H1 (cell line): Measurements from ENCODE around the gene DCLK1. TPM values are rescaled to one million over a fixed set of nuclear protein-coding genes. Genes with fewer than 3 reads are reported as not detected.

Experiments
- CTCF ChIA-PET: fragments of 300-600 bp; sonication (Branson Sonifier 250); formaldehyde crosslinking; loops from one replicate; lab custom pipeline; 2021; ENCODE audit not compliant: partially characterized antibody; lab: Charles Lee
- POLR2A ChIA-PET: fragments of 300-600 bp; sonication (Branson Sonifier 250); formaldehyde crosslinking; loops from one replicate; lab custom pipeline; 2021; ENCODE audit warnings: inconsistent platforms; ENCODE audit not compliant: partially characterized antibody; lab: Charles Lee
- DNase-seq, 2 experiments: peaks; one replicate each; pipeline versions ENCODE4 v3.0.0 to v3.0.0-alpha.2; 2010 to 2022; ENCODE audit warnings: low spot score in 2 of 2, low read depth in 1 of 2, mixed read lengths in 1 of 2
- FAIRE-seq: peaks from 2 replicates; lab custom pipeline; 2011; peaks lifted over from hg19 to GRCh38; lab: Jason Lieb, UNC
- H2AFZ ChIP-seq: 2 replicates; pipeline ENCODE4 v1.8.1; 2012; ENCODE audit warnings: low read length, inconsistent platforms
- H2AK5ac ChIP-seq: 2 replicates; pipeline ENCODE4 v1.6.1; 2013; ENCODE audit warnings: low read depth, low read length
- H2BK120ac ChIP-seq: replicated peaks from 2 replicates; pipeline ENCODE3; 2013; ENCODE audit warnings: low read depth, low read length, inconsistent platforms
- H2BK12ac ChIP-seq: 2 replicates; pipeline ENCODE4 v1.6.1; 2013; ENCODE audit warnings: low read depth, low read length
- H2BK15ac ChIP-seq: 2 replicates; pipeline ENCODE4 v1.6.1; 2013; ENCODE audit warnings: low read length
- H2BK20ac ChIP-seq: 2 replicates; pipeline ENCODE4 v1.6.1; 2013; ENCODE audit warnings: low read length
- H2BK5ac ChIP-seq: 2 replicates; pipeline ENCODE4 v1.6.1; 2013; ENCODE audit warnings: low read depth, low read length
- H3K14ac ChIP-seq: 2 replicates; pipeline ENCODE4 v1.6.1; 2013; ENCODE audit warnings: inconsistent platforms; ENCODE audit not compliant: insufficient read length
- H3K18ac ChIP-seq: 2 replicates; pipeline ENCODE4 v1.6.1; 2013; ENCODE audit warnings: low read length; ENCODE audit errors: extremely low read depth
- H3K23ac ChIP-seq: 2 replicates; pipeline ENCODE4 v1.6.1; 2013; ENCODE audit warnings: inconsistent platforms; ENCODE audit not compliant: insufficient read length
- H3K23me2 ChIP-seq: 2 replicates; pipeline ENCODE4 v1.6.1; 2013; ENCODE audit warnings: low read depth, low read length
- H3K27ac ChIP-seq: 2 replicates; pipeline ENCODE4 v1.6.1; 2011; ENCODE audit warnings: low read depth, low read length, inconsistent platforms
- H3K27me3 ChIP-seq, 4 experiments: replicated peaks in 1 of 4; 1 replicate in 1 of 4; 2 replicates in 3 of 4; pipeline versions ENCODE4 v1.6.1 to v1.8.1; 2011 to 2013; ENCODE audit warnings: low read length in 3 of 4, mild to moderate bottlenecking in 3 of 4, inconsistent platforms in 2 of 4, mixed read lengths in 2 of 4, moderate library complexity in 1 of 4; ENCODE audit not compliant: control insufficient read depth in 3 of 4, insufficient read depth in 3 of 4; ENCODE audit errors: extremely low read depth in 1 of 4
- H3K36me3 ChIP-seq, 4 experiments: 2 replicates each; pipeline versions ENCODE4 v1.6.1 to v1.8.1; 2011 to 2013; ENCODE audit warnings: mild to moderate bottlenecking in 4 of 4, low read length in 3 of 4, moderate library complexity in 2 of 4, control low read depth in 1 of 4, inconsistent platforms in 1 of 4; ENCODE audit not compliant: insufficient read depth in 4 of 4, control insufficient read depth in 2 of 4
- H3K4ac ChIP-seq: replicated peaks from 2 replicates; pipeline ENCODE3; 2013; ENCODE audit warnings: low read length, low read depth, mixed read lengths, inconsistent platforms; ENCODE audit not compliant: insufficient read length
- H3K4me1 ChIP-seq, 4 experiments: replicated peaks in 1 of 4; 1 replicate in 1 of 4; 2 replicates in 3 of 4; pipeline versions ENCODE4 v1.6.1 to v1.8.1; 2011 to 2013; ENCODE audit warnings: low read length in 3 of 4, inconsistent platforms in 2 of 4, mixed read lengths in 1 of 4; ENCODE audit not compliant: insufficient read depth in 4 of 4, control insufficient read depth in 3 of 4
- H3K4me2 ChIP-seq, 2 experiments: 2 replicates each; pipeline versions ENCODE4 v1.6.1 to v1.8.1; 2011 to 2013; ENCODE audit warnings: low read depth in 2 of 2, low read length in 2 of 2, control low read depth in 1 of 2, inconsistent platforms in 1 of 2, mild to moderate bottlenecking in 1 of 2; ENCODE audit not compliant: insufficient read depth in 1 of 2
- H3K4me3 ChIP-seq, 4 experiments: fragments of 200-600, 300-600 bp in 1 of 4; sonication (generic), shearing (Covaris generic), sonication (Bioruptor Twin) in 1 of 4; 2 replicates each; pipeline versions ENCODE4 v1.5.1 to v1.8.1; 2011 to 2016; ENCODE audit warnings: low read length in 4 of 4, low read depth in 3 of 4, control low read depth in 2 of 4, inconsistent platforms in 2 of 4, mild to moderate bottlenecking in 2 of 4, mixed read lengths in 1 of 4, moderate library complexity in 1 of 4; ENCODE audit not compliant: insufficient read depth in 2 of 4; ENCODE audit errors: extremely low read depth in 1 of 4
- H3K56ac ChIP-seq: replicated peaks from 2 replicates; pipeline ENCODE3; 2013; ENCODE audit warnings: low read depth, mild to moderate bottlenecking, mixed read lengths, low read length, inconsistent platforms; ENCODE audit not compliant: insufficient read length
- H3K79me1 ChIP-seq: 2 replicates; pipeline ENCODE4 v1.6.1; 2013; ENCODE audit warnings: low read depth, low read length, control low read depth
- H3K79me2 ChIP-seq, 2 experiments: 2 replicates each; pipeline versions ENCODE4 v1.6.1 to v1.8.1; 2012 to 2013; ENCODE audit warnings: low read length in 2 of 2, mild to moderate bottlenecking in 2 of 2, inconsistent platforms in 1 of 2; ENCODE audit not compliant: insufficient read depth in 2 of 2, control insufficient read depth in 1 of 2
- H3K9ac ChIP-seq, 4 experiments: replicated peaks in 1 of 4; 1 replicate in 1 of 4; 2 replicates in 3 of 4; pipeline versions ENCODE4 v1.6.1 to v1.8.1; 2011 to 2013; ENCODE audit warnings: low read depth in 3 of 4, low read length in 3 of 4, control low read depth in 2 of 4, mild to moderate bottlenecking in 2 of 4, moderate library complexity in 2 of 4, inconsistent platforms in 1 of 4; ENCODE audit errors: extremely low read depth in 1 of 4
- H3K9me3 ChIP-seq, 2 experiments: 2 replicates each; pipeline versions ENCODE4 v1.6.1 to v1.8.1; 2012 to 2013; ENCODE audit warnings: mild to moderate bottlenecking in 2 of 2, moderate library complexity in 2 of 2, control low read depth in 1 of 2, inconsistent platforms in 1 of 2, low read depth in 1 of 2, low read length in 1 of 2, mixed read lengths in 1 of 2; ENCODE audit not compliant: insufficient read depth in 2 of 2
- H4K20me1 ChIP-seq, 2 experiments: replicated peaks in 1 of 2; 2 replicates each; pipeline versions ENCODE3 to v1.8.1; 2011 to 2013; ENCODE audit warnings: inconsistent platforms in 2 of 2, low read length in 2 of 2, mild to moderate bottlenecking in 1 of 2; ENCODE audit not compliant: insufficient read depth in 2 of 2, control insufficient read depth in 1 of 2
- H4K5ac ChIP-seq: 2 replicates; pipeline ENCODE4 v1.6.1; 2013; ENCODE audit warnings: low read length, low read depth, mixed read lengths, inconsistent platforms; ENCODE audit not compliant: insufficient read length
- H4K8ac ChIP-seq: 2 replicates; pipeline ENCODE4 v1.8.0; 2013; ENCODE audit warnings: mild to moderate bottlenecking, moderate library complexity, low read length, inconsistent platforms; ENCODE audit not compliant: insufficient read depth; ENCODE audit errors: extremely low read depth
- H4K91ac ChIP-seq: replicated peaks from 2 replicates; pipeline ENCODE3; 2013; ENCODE audit warnings: low read length, mixed read lengths, inconsistent platforms; ENCODE audit not compliant: insufficient read length
- BCL11A ChIP-seq, 2 experiments: IDR thresholded peaks; one replicate each; pipeline ENCODE4 v1.6.1; 2011; ENCODE audit warnings: low read depth in 2 of 2, low read length in 2 of 2, mild to moderate bottlenecking in 2 of 2
- WGBS, 2 experiments: shearing (Covaris generic) in 1 of 2; methylation state at CpG; one replicate each; pipeline versions ENCODE4 v1.1.6 to v1.1.7; 2013 to 2015; ENCODE audit warnings: low lambda C conversion rate in 2 of 2, mixed read lengths in 2 of 2, inconsistent platforms in 1 of 2, low coverage in 1 of 2, missing lambda C conversion rate in 1 of 2; ENCODE audit not compliant: insufficient replicate concordance in 2 of 2, insufficient coverage in 1 of 2, insufficient read length in 1 of 2; ENCODE audit errors: extremely low coverage in 1 of 2, missing lambda C conversion rate in 1 of 2; 5-methylcytosine and 5-hydroxymethylcytosine counted together
- polyA plus RNA-seq, 7 experiments: library from polyadenylated mRNA; depleted of rRNA in 3 of 7; stranded (reverse) in 5 of 7; unstranded in 2 of 7; fragments of >200 nt in 5 of 7; fragments of 200-250 nt in 2 of 7; gene quantifications; 1 replicate in 5 of 7; 2 replicates in 1 of 7; 4 replicates in 1 of 7; pipeline versions ENCODE4 v1.2.1 to v1.2.3, GENCODE V29; 2011 to 2013; ENCODE audit warnings: missing spikeins in 2 of 7, mixed read lengths in 2 of 7
- total RNA-seq: library from RNA; stranded (reverse); fragmentation: NEBNext Ultra II Directional; extraction: Animal tissue kit (Norgen Biotek cat#: 25700); gene quantifications from 2 replicates; pipeline ENCODE4 v1.2.1, GENCODE V29; 2021

DCLK1 gene
- total and polyA plus RNA-seq, 2 of the 8 experiments (the other 6 are each of a cell fraction or from before 2014, with no cell fraction given): 22.8 to 41.0 TPM

DNA sequence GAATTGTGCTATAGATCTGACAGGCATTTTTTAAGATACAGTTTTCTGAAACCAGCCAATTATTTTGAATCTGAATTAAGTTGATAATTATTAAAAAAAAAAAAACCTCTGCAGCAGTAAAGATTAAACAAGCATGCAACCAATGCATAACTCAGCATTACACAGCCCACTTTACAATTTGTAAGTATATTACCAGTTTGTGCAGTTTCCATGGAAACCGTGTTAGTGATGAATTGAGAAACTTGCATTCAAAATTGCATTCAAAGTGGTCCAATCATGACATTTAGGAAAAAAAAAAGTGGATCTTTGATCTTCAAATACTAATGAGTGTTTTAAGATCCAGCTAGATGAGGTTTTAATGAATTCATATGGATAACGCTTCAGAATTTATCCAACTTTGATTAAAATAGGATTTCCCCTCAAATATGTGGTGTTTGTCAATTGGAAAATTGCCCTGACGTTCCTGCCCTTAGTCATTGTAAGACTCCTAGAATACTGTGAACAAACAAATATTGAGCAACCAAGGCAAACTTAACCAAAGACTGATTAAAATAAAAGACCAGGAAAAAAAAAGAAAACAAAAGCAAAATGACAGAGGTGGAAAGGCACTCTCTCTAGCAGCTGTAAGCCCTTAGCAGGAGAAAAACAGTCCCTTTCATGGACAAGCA is 339.9 kb downstream of the DCLK1 start:
- Histone ChIP-seq H3K79me1 (no peaks in the 10 kb centered on the region), H4K5ac (no peak overlapping the region), H2BK20ac (no peak overlapping the region), H4K91ac (no peak overlapping the region), H3K4me2 (no peak overlapping the region), H3K23ac (no peak overlapping the region), H2BK120ac (no peak overlapping the region), H3K9me3 (no peaks in the 10 kb centered on the region), H3K18ac (no peak overlapping the region), H3K27ac (no peak overlapping the region), H3K23me2 (no peaks in the 10 kb centered on the region), H3K36me3 (peaks cover 0 to 8% (median 2%) of the 10 kb centered on the region in 4 experiments; a peak in 3 of 8 replicates), H3K14ac (no peak overlapping the region), H4K8ac (no peak overlapping the region), H2AK5ac (no peak overlapping the region), H4K20me1 (no peaks in the 10 kb centered on the region), H2BK15ac (no peak overlapping the region), H3K9ac (no peak overlapping the region), H3K56ac (no peak overlapping the region), H3K4me3 (no peak overlapping the region), H3K4ac (no peak overlapping the region), H3K27me3 (no peaks in the 10 kb centered on the region), H2BK12ac (no peak overlapping the region), H3K79me2 (no peaks in the 10 kb centered on the region), H2AFZ (no peak overlapping the region), H3K4me1 (peaks cover 0 to under 1% (median 0%) of the 10 kb centered on the region in 4 experiments; a peak in 1 of 7 replicates), H2BK5ac (no peak overlapping the region)
- CTCF ChIA-PET: interaction anchor here (1.8 kb wide), 1 partner anchor 27 kb away, joined by 5 read pairs; no protein-coding TSS in a partner anchor
- no peak for TF ChIP-seq BCL11A (IDR thresholded peaks at IDR 0.05; ENCODE audit: low read depth in 2 of 2, low read length in 2 of 2)
- FAIRE-seq: no peak
- POLR2A ChIA-PET: no interaction called here
- 89% methylated on average over 3 of the region's 3 CpGs; no CpG with 5 or more reads in 1 of the 2 experiments for WGBS, 2 experiments
- DNase-seq: no peak
